HK-2 (cell line): Measurements from ENCODE around the gene TUBA8.
"Not testable (repeated sequence)": the region's sequence is repeated elsewhere in the genome, so short reads cannot be mapped to it uniquely, and the experiment has no call there.

ENCODE experiments used
- DNase-seq: peaks from one replicate; pipeline ENCODE4 v3.0.0-alpha.2; 2018; ENCODE audit not compliant: unreplicated experiment

The TUBA8 gene

DNA sequence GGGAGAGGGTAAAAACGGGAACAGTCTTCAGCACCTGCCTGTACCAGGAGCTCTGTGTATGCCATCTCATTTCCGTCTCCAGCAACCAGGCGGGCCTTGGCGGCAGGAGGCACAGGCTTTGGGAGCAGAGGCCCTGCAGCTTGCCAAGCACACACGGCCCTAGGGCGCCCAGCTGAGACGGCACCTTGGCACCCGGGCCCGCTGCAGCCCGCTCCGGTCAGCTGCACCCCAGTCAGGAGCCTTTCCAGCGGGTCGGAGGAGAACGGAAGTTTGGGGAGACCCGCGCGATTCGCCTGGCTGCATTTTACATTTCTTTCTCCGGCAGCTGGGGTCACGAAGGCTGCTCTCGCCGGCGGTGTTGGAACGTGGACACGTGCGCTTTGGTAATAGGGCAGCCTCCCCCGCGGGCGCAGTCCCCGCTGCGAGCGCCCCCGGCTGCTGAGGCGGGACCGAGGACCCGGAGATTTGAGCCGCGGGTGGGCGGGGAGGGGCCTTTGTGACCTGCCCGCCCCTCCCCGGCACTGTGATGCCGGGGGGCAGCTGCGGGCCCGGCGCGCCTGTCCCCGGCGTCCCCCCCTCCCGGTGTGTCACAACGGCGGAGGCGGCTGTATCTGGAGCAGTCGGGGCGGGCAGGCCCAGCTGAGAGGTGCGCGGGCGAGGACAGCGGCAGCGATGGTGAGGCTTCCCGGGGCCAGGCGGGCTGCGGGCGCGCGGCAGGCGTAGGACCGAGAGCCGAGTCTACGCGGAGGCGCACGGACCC, at the start of gene TUBA8:
TUBA8 (plus strand) TSS at position 616 of the 760 bp plus-strand sequence; CDS start at position 673, 57 bp downstream.
- peak; percentile 48 for DNase-seq

- no peak for DNase-seq
Measured at GRCh38 chr22:18062421-18062820, 48.2 kb upstream of the TUBA8 start.

GRCh38 chr22:18063306-18063705, 47.3 kb upstream of the TUBA8 start:
- no peak for DNase-seq

GRCh38 chr22:18063715-18064114, 46.9 kb upstream of the TUBA8 start:
- not testable (repeated sequence) for DNase-seq

- no peak for DNase-seq
Measured at GRCh38 chr22:18064636-18065035, 46.0 kb upstream of the TUBA8 start.

GRCh38 chr22:18065256-18065655, 45.4 kb upstream of the TUBA8 start:
- no peak for DNase-seq

DNA sequence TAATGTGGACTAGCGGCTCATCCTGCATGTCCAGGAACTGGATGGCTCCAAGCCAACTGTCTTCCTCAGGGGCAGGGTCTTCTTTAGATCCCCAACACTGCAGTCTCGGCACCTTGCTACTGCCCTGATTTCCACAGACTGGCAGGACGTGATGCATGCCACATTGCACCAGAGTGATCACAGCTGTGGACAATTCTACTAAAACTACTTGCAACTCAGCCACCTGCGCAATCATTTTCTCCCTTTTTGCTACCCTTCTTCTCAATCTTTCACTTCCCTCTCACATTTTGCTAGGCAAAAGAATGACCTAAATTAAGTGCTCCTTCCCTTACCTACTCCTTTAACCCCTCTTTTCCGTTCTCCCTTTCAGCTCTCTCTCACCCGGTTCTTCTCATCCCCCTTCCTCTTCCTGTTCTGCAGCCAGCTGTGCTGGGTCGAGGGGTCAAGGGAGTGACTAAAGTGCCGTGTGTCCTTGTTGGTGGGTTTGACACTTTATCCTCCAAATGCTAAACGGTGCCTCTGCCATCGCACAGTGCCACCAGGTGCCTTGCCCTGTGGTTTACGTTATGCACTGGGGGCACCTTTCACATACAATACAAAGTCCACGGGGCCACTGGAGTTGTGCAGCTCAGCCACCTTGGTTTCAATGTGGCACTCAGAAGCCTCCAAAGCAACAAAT, 44.3 kb upstream of the TUBA8 start:
- no peak for DNase-seq

GRCh38 chr22:18067121-18067520, 43.5 kb upstream of the TUBA8 start:
- no peak for DNase-seq

DNA sequence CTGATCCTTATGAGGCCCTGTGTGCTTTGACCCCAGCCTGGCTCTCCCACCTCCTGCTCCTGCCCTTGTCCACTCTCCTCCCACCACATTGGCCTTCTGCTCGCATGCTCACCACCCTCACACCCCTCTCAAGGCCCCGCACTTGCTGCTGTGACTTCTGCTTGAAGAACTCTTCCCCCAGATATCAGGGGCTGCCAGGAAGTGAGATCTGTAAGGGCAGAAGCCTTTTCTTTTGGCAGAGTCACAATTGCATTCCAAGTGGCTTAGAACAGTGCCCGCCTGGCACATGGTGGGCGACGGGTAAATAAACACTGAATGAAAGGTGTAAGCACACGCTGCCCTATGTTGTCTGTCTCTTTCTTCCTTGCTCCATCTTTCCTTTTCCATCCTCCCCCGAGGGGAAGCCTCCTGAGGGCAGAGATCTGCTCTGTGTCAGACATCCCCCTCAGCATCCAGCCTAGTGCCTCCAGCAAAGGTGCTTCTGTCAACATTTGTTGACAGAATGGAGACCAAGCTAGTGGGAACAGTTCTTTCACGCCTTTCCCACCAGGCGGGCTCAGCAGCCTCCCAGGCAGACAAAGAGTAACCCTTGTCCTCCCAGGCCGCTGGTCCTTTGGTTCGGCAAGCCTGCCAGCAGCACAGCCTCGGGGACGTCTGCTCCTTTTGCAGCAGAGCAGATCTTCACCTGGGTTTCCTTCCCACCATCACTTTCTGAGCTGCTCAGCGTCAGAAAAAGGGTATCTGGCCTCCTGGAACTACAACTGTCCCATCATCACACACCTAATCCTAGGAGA, 42.9 kb upstream of the TUBA8 start:
- DNase-seq, result no peak

- no peak for DNase-seq
Measured at GRCh38 chr22:18068381-18068988, 42.1 kb upstream of the TUBA8 start.

GRCh38 chr22:18069041-18069440, 41.6 kb upstream of the TUBA8 start:
- no peak for DNase-seq

GRCh38 chr22:18070041-18070440, 40.6 kb upstream of the TUBA8 start:
- DNase-seq, result no peak

GRCh38 chr22:18070556-18071306, 39.9 kb upstream of the TUBA8 start:
- DNase-seq, result no peak

DNA sequence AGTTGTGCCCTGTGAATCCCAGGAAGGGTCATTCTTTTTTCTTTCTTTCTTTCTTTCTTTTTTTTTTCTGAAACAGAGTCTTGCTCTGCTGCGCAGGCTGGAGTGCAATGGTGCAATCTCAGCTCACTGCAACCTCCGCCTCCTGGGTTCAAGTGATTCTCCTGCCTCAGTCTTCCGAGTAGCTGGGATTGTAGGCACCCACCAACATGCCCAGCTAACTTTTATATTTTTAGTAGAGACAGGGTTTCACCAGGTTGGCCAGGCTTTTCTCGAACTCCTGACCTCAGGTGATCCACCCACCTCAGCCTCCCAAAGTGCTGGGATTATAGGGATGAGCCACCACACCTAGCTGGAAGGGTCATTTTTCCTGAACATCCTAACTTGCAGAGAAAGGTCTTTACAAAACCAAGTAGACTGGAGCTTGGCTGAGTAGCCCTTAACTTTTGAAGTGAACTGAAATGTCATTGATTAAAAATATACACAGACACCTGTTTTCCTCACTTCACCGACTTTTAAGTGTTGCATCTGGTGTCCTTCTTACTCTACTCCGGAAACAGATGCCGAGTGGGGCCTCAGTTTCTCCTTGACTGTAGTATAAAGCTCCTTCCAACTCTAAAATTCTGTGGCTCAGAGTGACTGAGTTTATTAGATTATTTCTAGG, 39.2 kb upstream of the TUBA8 start:
- not testable (repeated sequence) for DNase-seq

DNA sequence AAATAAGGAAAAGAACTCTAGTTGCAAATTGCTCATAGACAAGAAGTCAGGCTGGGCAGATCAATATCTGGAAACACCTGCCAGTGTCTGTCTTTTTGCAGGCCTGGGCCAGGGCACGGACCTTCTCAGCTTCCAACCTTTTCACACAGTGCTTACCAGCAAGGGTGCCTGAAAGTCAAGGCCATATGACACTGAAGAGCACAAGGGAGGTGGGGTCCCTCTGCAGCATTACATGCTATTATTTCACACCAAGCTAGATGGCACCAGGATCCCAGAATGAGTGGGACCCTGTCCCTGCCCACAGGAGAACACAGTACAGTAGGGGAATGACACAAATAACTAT, 38.7 kb upstream of the TUBA8 start:
- no peak for DNase-seq

- DNase-seq, result no peak
Measured at GRCh38 chr22:18073467-18073866, 37.1 kb upstream of the TUBA8 start.

DNA sequence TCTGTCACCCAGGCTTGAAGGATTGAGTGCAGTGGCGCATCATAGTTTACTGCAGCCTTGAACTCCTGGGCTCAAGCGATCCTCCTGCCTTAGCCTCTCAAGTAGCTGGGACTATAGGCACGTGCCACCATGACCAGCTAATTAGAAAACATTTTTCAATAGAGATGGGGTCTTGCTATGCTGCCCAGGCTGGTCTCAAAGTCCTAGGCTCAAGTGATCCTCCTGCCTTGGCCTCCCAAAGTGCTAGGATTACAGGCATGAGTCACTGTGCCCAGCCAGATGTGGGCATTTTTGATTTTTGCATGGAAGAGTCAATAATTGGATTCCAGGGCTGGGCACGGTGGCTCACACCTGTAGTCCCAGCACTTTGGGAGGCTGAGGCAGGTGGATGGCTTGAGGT, 36.7 kb upstream of the TUBA8 start:
- DNase-seq, result not testable (repeated sequence)

DNA sequence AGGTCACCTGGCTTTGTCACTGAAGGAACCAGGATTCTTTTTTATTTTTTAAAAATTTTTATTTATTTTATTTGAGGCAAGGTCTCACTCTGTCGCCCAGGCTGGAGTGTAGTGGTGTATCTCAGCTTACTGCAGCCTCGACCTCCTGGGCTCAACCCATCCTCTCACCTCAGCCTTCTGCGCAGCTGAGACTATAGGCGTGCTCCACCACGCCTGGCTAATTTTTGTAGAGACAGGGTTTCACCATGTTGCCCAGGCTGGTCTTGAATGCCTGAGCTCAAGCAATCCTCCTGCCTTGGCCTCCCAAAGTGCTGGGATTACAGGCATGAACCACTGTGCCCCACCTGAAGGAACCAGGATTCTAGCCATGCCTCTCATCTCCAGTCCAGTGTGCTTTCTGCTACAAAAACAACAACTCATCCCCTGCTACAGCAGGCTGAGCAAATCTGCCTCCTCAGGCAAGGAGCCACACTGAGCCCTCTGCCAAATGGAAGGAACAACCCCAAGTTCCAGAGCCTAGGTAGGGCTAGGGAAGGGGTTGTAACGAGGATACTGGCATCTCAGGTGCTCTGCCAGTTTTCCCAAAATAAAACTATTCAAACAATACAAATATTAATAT, 35.4 kb upstream of the TUBA8 start:
- no peak for DNase-seq

DNA sequence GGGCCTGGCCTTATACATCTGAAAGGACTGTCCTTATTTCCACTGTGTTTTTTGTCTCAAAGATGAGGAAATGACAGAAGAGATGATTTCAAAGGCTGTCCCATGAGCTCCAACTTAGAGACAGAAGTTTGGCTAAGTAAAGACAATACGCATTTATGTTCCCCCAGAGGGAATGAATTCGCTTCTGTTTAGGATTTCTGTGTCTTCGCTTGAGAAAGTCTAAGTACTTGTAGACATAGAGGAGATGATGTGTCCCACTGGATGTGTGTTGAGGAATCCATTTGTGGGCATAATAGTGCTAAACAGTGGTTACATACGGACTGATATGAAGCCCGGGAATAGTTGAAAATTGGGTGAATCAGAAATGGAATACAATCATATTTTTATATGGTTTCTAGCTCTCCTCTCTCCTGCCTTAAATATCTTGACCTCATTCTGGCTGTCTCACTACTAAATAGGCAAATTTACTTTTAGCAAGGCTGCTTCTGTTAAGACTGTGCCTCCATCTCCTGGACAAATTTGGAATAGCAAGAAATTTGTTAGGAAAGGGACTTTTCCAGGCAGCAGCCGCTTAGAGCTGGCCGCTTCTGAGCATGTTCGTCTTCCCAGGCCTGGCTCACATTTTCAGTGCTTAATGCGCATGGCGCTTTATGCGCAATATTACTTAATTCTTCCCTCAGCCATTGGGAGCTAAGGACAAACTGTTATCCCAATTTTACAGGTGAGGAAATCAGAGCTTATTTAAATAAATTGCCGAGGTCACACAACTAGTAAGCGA, 34.7 kb upstream of the TUBA8 start:
- peak; percentile 39 for DNase-seq
